Stimulated activated CD8-positive, alpha-beta memory T cell treated with anti-CD3 and anti-CD28 coated beads, Interleukin-12 subunit alpha, Interleukin-12 subunit beta, amount 100 ng/mL, for 4 hours (primary cell): ENCODE measurements around the gene KLHDC9.
"Not testable (repeated sequence)": the region's sequence is repeated elsewhere in the genome, so short reads cannot be mapped to it uniquely, and the experiment has no call there.

Experiments
- DNase-seq: peaks from one replicate; pipeline ENCODE4 v3.0.0-alpha.2; 2020; ENCODE audit warnings: low read depth

Gene KLHDC9

DNA sequence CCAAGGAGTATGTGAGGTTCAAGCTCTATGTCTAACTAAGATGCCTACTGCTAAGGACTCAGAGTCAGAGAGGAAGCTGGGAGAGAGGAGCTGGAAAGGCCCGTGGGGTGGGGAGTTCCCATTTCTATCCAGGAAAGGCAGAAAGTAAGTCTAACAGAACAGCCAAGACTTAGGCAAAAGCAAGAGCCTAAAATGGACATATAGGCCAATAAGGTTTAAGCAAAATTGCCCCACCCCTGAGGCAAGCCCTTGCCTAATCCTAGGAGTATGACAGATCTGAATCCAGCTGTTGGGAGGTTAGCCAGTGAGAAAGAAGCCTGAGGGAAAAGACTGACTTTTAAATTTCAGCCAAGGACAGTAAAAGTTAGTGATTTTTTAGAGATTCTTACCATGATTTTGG is 1.6 kb upstream of the KLHDC9 start:
- no peak for DNase-seq

DNA sequence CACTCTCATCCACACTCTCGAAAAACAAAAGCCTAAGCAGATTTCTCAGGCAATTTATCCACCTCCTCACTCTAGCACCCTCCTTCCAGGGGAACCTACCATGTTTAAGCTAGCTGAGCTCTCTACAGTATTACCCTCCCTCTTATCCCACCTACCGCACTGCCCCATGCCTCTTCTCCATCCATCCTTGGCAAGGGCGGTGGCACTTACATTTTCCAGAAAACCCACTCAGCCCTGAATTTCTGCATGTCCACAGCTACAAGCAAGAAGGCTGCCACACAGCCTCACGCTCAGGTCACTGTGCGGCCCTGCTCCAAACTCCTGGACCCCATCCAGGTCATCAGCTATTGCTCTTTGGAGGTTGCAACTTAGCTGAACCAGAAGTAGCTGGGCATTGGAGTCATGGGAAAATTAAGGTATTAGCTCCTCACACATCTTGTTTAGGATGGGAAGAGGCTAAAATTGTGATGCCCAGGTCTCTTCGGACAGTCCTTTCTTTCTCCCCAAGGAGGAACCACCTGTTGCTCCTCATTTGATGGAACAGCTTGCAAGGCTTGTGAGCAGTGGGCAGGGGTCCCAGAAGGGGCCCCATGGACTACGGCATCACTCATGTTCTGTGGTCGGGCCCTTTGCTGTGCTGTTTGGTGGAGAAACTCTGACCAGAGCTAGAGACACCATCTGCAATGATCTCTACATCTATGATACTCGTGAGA is 1.1 kb downstream of the KLHDC9 start:
- DNase-seq = no peak

DNA sequence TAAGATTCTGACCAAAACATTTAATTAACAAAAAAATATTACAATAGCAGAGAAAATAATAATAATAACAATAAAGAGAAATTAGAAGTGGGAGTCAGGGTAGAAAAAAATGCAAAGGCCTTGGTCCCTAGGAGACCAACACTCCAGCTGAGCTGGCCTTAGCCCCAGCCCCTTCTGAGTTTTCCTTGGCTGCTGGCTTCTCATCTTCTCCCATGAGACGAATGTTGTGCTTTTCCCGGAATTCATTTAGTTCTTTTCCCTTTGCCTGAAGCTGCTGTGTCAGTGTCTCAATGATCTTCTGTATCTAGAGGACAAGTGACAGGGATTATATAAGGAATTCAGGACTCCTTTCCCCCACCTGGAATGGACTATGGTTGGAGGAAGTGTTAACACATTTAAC is 2.4 kb downstream of the KLHDC9 start:
- DNase-seq = no peak

DNA sequence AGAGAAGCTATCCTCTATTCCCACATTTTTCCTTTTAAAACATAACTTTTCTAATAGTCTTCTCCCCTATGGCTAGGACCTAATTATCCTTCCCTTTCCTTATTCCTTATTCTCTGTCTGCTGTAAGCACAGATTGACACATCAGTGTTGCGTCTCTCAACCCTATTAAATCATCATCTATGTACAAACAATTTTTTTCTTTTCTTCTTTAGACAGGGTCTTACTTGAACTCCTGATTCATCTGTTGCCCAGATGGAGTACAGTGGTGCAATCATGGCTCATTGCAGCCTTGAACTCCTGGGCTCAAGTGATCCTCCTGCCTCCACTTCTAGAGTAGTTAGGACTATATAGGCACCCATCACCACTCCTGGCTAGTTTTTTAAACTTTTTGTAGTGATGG is 8.3 kb downstream of the KLHDC9 start:
- DNase-seq = no peak

DNA sequence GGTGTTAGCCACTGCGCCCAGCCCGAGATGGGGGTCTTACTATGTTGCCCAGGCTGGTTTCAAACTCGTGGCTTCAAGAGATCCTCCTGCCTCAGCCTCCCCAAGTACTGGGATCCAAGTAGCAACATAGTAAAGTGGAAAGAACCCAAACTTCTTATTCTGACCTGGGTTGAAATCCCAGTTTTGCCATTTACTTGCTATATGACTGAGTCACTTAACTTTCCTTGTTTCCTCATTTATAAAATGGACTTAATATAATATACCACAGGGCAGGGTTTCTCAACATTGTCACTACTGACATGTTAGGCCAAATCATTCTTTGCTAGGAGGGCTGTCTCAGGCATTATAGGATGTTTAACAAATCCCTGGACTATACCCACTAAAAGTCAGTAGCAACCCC is 13.0 kb downstream of the KLHDC9 start:
- no peak for DNase-seq

DNA sequence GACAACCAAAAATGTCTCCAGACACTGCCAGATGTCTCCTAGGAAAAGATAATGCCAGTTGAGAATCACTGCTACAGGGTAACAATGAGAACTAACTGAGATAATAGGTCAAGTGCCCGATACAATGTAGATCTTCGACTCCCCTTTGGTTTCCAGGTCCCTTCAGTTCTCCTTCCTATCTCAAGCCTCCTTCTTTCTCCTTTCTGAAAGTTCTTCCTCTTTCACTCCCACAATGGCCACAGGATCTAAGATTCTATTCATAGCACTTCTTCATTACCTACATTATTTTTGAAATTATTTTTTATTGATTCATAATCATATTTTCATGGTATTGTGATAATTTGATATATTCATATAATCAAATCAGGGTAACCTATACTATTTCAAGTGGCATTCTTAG is 13.4 kb downstream of the KLHDC9 start:
- DNase-seq = no peak

DNA sequence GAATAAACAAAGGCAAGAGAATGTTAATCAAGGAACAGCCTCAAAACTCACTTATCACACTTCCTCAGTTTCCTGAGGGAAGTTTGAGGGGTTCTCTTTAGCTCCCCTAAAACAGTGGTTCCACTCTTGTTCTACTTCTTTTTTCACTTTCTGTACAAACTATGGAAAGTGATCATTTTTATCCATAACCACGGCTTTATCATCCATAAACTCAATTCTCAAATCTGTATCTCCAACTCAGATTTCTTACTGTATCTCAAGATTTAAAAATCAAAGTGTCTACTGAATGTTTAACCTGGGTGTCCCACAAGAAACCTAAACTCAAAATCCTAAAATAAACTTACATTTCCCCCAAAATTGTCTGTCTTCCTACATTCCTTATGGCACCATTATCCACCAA is 15.8 kb downstream of the KLHDC9 start:
- DNase-seq = no peak

DNA sequence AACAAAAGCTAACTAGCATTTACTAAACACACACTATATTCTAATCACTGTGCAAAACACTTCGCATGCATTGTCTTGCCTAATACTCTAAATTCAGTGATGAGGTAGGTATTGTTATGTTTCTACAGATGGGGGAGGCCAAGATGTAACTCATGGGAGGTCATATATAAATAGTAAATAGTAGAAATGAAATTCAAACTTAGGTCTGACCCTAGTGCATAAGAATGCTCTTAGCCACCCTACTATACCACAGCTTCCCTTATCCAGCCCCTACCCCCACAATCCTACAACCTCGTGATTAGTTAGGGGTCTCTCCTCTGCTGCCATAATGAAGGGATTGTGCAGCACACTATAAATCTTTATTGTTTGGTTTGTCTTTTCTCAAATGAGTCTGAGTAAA is 16.4 kb downstream of the KLHDC9 start:
- no peak for DNase-seq

DNA sequence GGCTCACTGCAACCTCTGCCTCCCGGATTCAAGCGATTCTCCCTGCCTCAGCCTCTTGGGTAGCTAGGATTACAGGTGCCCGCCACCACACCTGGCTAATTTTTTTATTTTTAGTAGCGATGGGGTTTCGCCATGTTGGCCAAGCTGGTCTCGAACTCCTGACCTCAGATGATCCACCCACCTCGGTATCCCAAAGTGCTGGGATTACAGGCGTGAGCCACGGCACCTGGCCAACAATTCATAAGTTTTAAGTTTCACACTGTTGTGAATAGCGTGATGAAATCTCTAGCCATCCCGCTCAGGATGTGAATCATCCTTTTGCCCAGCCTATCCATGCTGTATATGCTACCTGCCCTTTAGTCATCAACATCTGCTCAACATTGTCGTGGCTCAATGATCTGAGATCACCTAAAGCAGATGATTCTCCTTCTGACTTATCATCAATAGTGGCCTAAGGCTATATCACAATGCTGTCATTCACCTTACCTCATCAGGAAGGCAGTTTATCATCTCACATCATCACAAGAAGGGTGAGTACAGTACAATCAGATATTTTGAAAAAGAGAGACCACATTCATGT is 17.1 kb downstream of the KLHDC9 start:
- DNase-seq = no peak

DNA sequence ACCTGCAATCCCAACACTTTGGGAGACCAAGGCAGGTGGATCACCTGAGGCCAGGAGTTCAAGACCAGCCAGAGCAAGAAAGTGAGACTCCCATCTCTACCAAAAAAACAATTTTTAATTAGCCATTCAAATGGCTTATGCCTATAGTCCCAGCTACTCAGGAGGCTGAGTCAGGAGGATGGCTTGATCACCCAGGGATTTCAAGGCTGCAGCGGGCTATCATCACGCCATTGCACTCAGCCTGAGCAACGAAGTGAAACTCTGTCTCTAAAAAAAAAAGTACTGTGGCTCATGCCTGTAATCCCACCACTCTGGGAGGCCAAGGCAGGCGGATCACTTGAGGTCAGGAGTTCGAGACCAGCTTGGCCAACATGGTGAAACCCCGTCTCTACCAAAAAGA is 17.8 kb downstream of the KLHDC9 start:
- DNase-seq = not testable (repeated sequence)

DNA sequence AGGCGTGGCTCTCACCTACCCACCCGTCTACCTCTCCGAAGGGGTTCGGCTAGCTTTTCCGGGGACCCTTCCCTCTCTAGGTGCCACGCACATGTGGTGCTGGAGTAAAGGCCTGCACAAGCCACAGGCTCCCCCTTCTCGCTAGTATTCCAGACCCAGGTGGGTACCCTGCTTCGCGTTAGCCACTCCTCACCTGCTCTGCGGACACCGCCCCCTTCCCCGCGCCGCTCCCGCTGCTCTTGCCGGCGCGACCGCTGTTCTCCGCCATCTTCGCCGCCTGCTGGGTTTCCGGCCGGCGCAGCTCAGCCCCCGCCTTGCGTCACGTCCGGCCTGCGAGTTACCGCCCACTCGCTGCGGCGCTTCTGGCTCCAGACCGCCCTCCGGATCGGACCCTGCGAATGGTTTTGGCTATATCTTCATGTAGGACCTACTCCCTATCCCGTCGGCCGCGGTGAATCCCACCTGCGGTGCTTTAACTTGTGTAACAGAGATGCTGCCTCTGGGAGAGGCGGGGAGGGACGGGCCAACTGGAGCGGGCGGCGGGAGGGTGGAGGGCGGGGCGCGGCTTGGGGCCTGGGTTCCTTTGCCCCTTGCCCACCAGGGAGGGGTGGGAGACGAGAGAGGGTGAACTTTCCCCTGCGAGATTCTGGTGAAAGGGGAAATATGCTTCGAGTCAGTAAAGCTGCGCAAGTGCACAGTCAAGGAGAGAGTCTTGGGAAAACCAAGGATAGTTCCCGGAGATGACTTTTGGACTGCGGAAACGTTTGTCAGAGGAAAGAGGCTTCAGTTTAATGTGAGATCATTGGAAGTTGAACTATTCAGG is 19.8 kb downstream of the KLHDC9 start, which contains the start of the genes NIT1 and PFDN2:
Gene NIT1 (plus strand): TSS at position 347 of the 823 bp plus-strand sequence. CDS start 72 bp downstream, at position 419.
Gene PFDN2 (minus strand): TSS at position 279 of the 823 bp plus-strand sequence. CDS start 11 bp downstream, at position 268.
- DNase-seq = peak; percentile 81

DNA sequence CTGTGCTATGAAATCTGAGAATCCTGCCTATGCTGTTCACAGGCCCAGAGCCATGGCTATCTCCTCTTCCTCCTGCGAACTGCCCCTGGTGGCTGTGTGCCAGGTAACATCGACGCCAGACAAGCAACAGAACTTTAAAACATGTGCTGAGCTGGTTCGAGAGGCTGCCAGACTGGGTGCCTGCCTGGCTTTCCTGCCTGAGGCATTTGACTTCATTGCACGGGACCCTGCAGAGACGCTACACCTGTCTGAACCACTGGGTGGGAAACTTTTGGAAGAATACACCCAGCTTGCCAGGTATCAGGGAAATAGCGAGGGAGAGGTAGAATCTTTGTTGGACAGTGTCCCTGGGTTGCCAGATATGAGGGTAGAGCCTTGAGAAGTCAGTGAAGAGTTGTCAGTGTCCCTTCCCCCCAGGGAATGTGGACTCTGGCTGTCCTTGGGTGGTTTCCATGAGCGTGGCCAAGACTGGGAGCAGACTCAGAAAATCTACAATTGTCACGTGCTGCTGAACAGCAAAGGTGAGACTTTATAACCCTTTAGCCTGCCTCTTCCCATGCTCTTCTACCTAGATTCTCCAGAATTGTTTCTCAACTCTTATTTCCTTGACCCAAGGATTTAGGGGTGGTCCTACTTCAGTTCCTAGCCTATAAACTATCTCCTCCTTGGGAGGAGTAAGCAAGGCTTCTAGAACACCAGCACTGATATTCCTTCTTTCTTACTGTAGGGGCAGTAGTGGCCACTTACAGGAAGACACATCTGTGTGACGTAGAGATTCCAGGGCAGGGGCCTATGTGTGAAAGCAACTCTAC is 21.1 kb downstream of the KLHDC9 start:
- DNase-seq = no peak

DNA sequence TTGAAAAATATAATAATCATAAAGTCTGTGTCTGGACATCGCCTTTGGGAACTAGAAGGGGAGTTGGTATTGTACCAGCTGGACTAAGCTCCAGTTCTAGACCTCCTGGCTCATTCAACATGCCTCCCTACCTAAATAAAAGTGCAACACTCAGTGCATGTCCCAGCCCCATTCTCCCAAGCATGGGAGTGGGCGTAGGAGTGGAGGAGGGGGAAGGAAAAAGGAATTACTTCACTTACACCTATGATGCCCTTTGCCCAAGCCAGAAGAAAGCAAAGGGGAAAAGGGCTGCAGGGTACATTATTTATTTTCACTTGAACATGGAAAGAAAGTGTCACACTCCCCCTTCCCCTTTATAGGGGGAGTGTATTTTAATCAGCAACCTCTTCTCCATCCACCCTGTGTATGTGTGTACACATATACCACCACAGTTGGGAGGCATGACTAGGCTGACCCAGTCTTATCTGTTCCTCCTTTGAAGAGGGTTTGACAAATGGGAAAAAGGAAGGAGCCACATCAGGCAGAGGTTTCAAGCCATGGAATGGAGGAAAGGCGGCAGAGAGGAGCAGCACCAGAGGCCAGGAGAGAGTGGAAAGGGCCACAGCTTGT is 23.0 kb downstream of the KLHDC9 start:
- no peak for DNase-seq

DNA sequence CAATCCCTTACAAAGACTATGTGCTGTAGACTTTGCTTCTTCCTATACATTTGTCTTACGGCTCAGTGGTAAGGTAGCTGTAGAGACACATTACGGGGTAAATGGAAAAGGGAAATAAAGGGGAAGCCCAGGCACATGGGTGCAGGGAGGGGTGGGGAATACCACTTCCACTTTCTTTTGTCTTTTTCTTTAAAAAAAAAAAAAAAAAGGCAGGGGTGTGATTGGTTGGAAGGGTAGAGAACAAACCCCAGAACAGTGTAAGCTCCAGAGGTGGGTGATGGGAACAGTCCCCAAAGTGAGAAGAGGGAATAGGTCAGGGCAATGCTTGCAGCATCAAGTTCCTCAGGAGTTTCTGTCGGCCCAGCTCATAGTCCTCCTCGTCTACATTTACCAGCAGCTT is 23.7 kb downstream of the KLHDC9 start:
- DNase-seq = no peak

DNA sequence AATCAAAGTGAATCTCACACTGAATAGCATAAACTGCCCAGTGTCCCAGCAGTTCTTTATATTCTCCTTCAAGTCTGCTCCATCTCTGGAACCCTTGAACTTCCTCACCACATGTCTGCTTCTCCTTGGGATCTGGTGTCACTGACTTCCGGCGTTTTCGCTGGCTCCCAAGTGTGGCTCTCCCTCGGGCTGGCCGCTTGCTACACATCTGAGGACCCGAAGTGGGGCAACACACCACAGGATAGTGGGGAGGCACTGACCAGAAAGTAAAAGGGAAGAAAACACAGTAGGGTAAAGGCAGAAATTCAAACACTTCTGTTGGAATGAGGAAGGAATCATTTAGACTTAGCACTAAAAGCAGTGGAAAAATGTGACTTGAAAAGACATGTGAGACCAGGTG is 24.8 kb downstream of the KLHDC9 start:
- DNase-seq = no peak

DNA sequence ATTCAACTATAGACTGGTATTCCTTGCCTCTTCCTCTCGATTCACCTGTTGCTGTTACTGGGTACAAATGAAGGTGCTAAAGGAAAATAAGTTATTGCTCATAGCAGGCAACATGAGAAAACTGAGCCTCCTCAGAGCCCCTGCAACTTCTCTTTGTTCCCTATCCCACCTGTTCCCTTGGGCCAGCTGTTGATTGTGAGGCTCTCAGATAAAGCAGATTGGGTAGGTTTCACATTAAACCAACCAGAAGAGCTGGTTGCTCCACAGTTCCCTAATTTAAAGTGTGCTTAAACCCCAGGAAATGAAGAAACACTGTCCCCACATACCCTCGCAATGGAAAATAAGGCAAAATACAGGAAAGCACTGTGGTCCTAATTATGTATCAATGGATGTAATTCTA is 29.5 kb downstream of the KLHDC9 start:
- DNase-seq = no peak

DNA sequence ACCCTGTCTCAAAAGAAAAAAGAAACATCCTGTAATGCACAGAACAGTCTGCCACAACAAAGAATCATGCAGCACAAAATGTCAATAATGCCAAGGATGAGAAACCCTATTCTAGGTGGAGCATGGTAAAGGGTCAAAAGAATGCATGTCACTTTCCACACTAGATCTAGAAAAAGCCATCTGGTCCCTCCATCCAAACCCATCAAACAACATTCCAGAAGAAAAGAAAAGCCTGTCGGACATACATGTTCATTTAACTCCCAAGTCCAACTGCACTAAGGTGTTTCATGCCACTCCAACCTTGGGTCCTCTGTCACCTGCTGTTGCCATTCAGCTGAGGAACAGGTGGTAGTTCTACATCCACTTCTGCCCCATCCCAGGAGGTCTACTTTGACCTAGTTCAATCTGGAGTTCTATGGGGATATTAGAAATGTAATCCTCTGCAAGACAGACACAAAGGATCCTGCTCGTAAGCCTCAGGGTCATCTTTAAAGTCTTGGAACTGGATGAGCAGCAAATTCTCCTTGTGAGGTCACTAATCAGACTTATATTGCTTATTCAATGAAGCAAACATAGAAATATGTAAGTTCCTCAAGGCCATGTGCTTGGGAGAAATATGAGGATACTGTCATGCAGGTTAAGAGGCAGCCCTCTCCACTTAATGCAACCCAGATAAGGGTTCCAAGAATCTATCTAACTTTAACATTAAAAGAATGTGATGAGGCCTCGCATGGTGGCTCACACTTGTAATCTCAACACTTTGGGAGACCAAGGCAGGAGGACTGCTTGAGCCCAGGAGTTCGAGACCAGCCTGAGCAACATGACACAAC is 30.6 kb downstream of the KLHDC9 start:
- no peak for DNase-seq

DNA sequence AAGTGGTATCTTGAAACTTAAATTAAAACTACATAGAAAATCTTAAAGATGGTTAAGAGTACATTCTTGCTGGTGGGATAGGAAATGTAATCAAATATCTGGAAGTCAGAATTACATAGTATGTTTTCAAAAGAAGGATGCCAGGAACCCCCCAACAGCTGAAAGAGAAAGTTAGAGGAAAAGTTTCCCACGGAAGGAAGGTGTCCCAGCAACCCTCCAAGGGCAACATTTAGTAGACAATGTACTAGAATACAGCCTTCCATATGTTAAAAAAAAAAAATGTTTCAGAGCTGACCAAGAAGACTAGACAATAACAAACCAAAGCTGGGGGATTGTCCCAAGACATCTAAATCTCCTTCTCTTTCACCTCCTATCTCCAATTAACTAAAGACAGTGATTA is 32.1 kb downstream of the KLHDC9 start:
- DNase-seq = no peak

DNA sequence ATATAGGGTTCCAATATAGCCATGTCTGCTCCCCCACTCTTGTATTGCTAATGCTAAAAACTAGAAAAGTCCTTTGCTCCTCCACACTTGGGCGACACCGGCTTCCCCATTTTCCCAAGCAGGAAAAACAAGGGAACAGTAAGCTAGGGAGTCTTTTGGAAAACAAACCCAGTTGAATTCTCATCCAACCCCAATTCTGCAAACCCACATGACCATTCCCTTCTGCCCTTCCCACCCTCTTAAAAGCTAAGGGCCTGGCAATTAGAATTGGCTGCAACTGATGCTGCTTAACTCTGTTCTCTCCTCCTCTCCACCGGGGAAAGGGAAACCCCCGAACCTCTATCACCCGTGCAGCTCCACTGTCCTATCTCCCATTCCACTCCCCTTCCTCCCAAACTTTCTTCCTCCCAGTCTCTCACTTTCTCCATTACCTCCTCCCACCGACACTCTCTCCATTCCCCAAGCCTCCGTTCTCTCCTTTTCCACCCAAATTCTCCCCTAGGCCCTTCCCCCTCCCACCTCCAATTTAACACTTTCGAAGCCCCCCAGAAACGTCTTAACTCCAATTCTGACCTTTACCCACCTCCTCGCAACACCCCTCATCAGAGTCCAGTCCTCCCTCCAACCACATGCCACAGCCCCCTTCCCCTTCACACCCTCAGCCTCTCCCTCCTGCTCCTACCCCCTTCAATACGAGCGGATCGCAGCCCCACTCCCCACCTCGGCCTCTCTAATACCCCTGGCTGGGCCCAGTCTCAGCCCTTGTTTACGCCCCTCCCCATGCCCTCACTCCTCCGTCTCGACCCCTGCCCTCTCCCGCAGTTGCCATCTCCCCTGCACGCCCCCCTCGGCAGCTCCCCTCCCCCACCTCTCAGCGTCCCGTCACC is 33.6 kb downstream of the KLHDC9 start:
- no peak for DNase-seq
